Stimulated activated CD8-positive, alpha-beta memory T cell treated with anti-CD3 and anti-CD28 coated beads, Interleukin-4, amount 100 ng/mL, for 24 hours (primary cell): ENCODE measurements around the gene FADS6.

Source experiments
- DNase-seq: peaks from one replicate; pipeline ENCODE4 v3.0.0-alpha.2; 2020; ENCODE audit warnings: low read depth

Gene FADS6

GRCh38 chr17:74892013-74892841 is 1.2 kb downstream of the FADS6 start:
- DNase-seq, result no peak

GRCh38 chr17:74890554-74890953 is 2.9 kb downstream of the FADS6 start:
- DNase-seq, result no peak

GRCh38 chr17:74888469-74888868 is 5.0 kb downstream of the FADS6 start:
- no peak for DNase-seq

- DNase-seq, result no peak
Observed at GRCh38 chr17:74883241-74883745, 10.1 kb downstream of the FADS6 start.

- DNase-seq, result no peak
Observed at GRCh38 chr17:74882517-74883240, 10.8 kb downstream of the FADS6 start.

- no peak for DNase-seq
Observed at GRCh38 chr17:74881073-74881472, 12.4 kb downstream of the FADS6 start.

- no peak for DNase-seq
Observed at GRCh38 chr17:74879308-74879707, 14.1 kb downstream of the FADS6 start.

GRCh38 chr17:74878658-74879057 is 14.8 kb downstream of the FADS6 start:
- DNase-seq, result no peak

- DNase-seq, result no peak
Observed at GRCh38 chr17:74877592-74878548, 15.6 kb downstream of the FADS6 start.

- DNase-seq, result no peak
Observed at GRCh38 chr17:74875977-74876593, 17.3 kb downstream of the FADS6 start.

GRCh38 chr17:74875155-74875976 is 18.1 kb downstream of the FADS6 start:
- DNase-seq, result no peak

GRCh38 chr17:74874615-74875037 is 18.8 kb downstream of the FADS6 start:
- DNase-seq, result no peak

- DNase-seq, result no peak
Observed at GRCh38 chr17:74873874-74874614, 19.4 kb downstream of the FADS6 start.

- DNase-seq, result peak; percentile 98
Observed at GRCh38 chr17:74873037-74873873, 20.2 kb downstream of the FADS6 start.

- no peak for DNase-seq
Observed at GRCh38 chr17:74872313-74873036, 21.0 kb downstream of the FADS6 start, which contains the start of gene FDXR. TSS of gene FDXR (minus strand) at chr17:74872994. CDS start at chr17:74872944, 50 bp downstream.

- no peak for DNase-seq
Observed at GRCh38 chr17:74871356-74872076, 21.9 kb downstream of the FADS6 start.

- DNase-seq, result no peak
Observed at GRCh38 chr17:74870512-74870911, 22.9 kb downstream of the FADS6 start.
